Spleen (tissue), 11 donors: ENCODE data around the gene PSMG3. TPM values are rescaled to one million over a fixed set of nuclear protein-coding genes. Genes with fewer than 3 reads are reported as not detected.

ENCODE experiments used
- DNase-seq: peaks from one replicate; pipeline ENCODE4 v3.0.0-alpha.2; 2020
- H3K27ac ChIP-seq, 8 donors: fragments of 200-600 bp; sonication (generic) in 7 of 8; 1 replicate in 4 of 8; 2 replicates in 4 of 8; pipeline versions ENCODE4 v1.5.0 to v1.8.0; 2016 to 2021; ENCODE audit warnings: inconsistent platforms in 4 of 8, mild to moderate bottlenecking in 4 of 8, moderate library complexity in 1 of 8
- H3K27me3 ChIP-seq, 7 donors: fragments of 200-600 bp; sonication (generic) in 6 of 7; replicated peaks in 1 of 7; 1 replicate in 4 of 7; 2 replicates in 3 of 7; pipeline versions ENCODE4 v1.5.0 to v1.8.0; 2016 to 2021; ENCODE audit warnings: inconsistent platforms in 3 of 7, mild to moderate bottlenecking in 1 of 7
- H3K36me3 ChIP-seq, 6 donors: fragments of 200-600 bp; sonication (generic) in 5 of 6; 1 replicate in 4 of 6; 2 replicates in 2 of 6; pipeline versions ENCODE4 v1.5.0 to v1.8.0; 2016 to 2021; ENCODE audit warnings: inconsistent platforms in 2 of 6
- H3K4me1 ChIP-seq, 6 donors: fragments of 200-600 bp; sonication (generic) in 5 of 6; 1 replicate in 3 of 6; 2 replicates in 3 of 6; pipeline versions ENCODE4 v1.5.0 to v1.8.0; 2016 to 2021; ENCODE audit warnings: inconsistent platforms in 3 of 6
- H3K4me3 ChIP-seq, 8 donors: fragments of 200-600 bp; sonication (generic) in 7 of 8; 1 replicate in 4 of 8; 2 replicates in 4 of 8; pipeline versions ENCODE4 v1.5.0 to v1.8.0; 2016 to 2021; ENCODE audit warnings: inconsistent platforms in 4 of 8, mild to moderate bottlenecking in 4 of 8, moderate library complexity in 2 of 8
- H3K9me3 ChIP-seq, 8 donors: fragments of 200-600 bp; sonication (generic) in 7 of 8; 1 replicate in 4 of 8; 2 replicates in 4 of 8; pipeline versions ENCODE4 v1.5.0 to v1.8.0; 2016 to 2021; ENCODE audit warnings: inconsistent platforms in 4 of 8
- CTCF ChIP-seq, 11 experiments: fragments of 200-600 bp in 7 of 11; fragments of 450-650 bp in 4 of 11; sonication (generic) in 4 of 11; IDR thresholded peaks in 8 of 11; conservative IDR thresholded peaks in 3 of 11; 1 replicate in 7 of 11; 2 replicates in 4 of 11; pipeline versions ENCODE4 v1.4.0 to v1.8.0; 2016 to 2021; ENCODE audit warnings: antibody characterized with exemption in 11 of 11, inconsistent platforms in 4 of 11, mild to moderate bottlenecking in 1 of 11
- POLR2A ChIP-seq, 3 donors: fragments of 450-650 bp; IDR thresholded peaks; one replicate each; pipeline ENCODE4 v1.5.1; 2017; ENCODE audit warnings: antibody characterized with exemption in 3 of 3, mild to moderate bottlenecking in 1 of 3
- POLR2AphosphoS5 ChIP-seq, 3 donors: sonication (generic); formaldehyde crosslinking; IDR thresholded peaks; one replicate each; pipeline ENCODE4 v1.5.1; 2017; ENCODE audit warnings: antibody characterized with exemption in 3 of 3
- WGBS, 5 donors: extraction: QIAGEN DNeasy Blood & Tissue Kit in 3 of 5; methylation state at CpG; one replicate each; pipeline versions ENCODE4 v1.1.5 to v1.1.7; 2013 to 2018; 5-methylcytosine and 5-hydroxymethylcytosine counted together
- intact Hi-C: fragments of 100-400 bp; cut with DNase I; formaldehyde crosslinking; loops from one replicate; pipeline ENCODE4 v1.15.0; 2023; ENCODE audit warnings: low total_unique reads
- polyA plus RNA-seq, 3 donors: library from polyadenylated mRNA; stranded (reverse); fragments of 200-250 nt; gene quantifications; one replicate each; pipeline ENCODE4 v1.2.1, GENCODE V29; 2013
- total RNA-seq, 7 donors: library from RNA; depleted of rRNA in 3 of 7; stranded (reverse); fragments of >200 nt in 3 of 7; fragmentation: NEBNext Ultra II Directional in 4 of 7; extraction: Animal tissue kit (Norgen Biotek cat#: 25700) in 4 of 7; gene quantifications; one replicate each; pipeline versions ENCODE4 v1.1.0 to v1.2.1, GENCODE V29; 2016 to 2021
- donor health status: healthy with polysubstance abuse.
- donor health status: DM: no; HTN: no; CAD: no; lungs with moderate emphysema.
- donor health status: DM: no; HTN: no; CAD: no.
- donor health status: Bipolar disorder and iron deficiency.
- donor health status: healthy.
- donor health status: DM: no; HTN: no; CAD: no.
- donor health status: DM: yes; HTN: yes; CAD: no.

PSMG3 gene
- total and polyA plus RNA-seq, 10 donors = 18.2 to 89.9 (median 30.9) TPM

GRCh38 chr7:1575809-1576208 lies 6.0 kb upstream of the PSMG3 start:
- Histone ChIP-seq H3K36me3 (no peaks in the 10 kb centered on the region), H3K27me3 (no peaks in the 10 kb centered on the region), H3K9me3 (no peaks in the 10 kb centered on the region), H3K4me3 (no peak overlapping the region), H3K4me1 (peaks cover 9 to 31% (median 25%) of the 10 kb centered on the region in 6 donors), H3K27ac (no peak overlapping the region)
- no peak for DNase-seq
- WGBS, 5 donors = 89 to 95% (median 94%) methylated on average over 7 of the region's 7 CpGs
- TF ChIP-seq CTCF (IDR thresholded peaks at IDR 0.05 in 8 of 11, conservative IDR thresholded peaks at IDR 0.05 in 3 of 11) (no peak), POLR2AphosphoS5 (IDR thresholded peaks at IDR 0.05) (no peak), POLR2A (IDR thresholded peaks at IDR 0.05) (no peak)
- intact Hi-C loops = loop anchor here (5.0 to 10.0 kb wide), 2 partner anchors 629 to 771 kb away; no protein-coding TSS in a partner anchor

DNA sequence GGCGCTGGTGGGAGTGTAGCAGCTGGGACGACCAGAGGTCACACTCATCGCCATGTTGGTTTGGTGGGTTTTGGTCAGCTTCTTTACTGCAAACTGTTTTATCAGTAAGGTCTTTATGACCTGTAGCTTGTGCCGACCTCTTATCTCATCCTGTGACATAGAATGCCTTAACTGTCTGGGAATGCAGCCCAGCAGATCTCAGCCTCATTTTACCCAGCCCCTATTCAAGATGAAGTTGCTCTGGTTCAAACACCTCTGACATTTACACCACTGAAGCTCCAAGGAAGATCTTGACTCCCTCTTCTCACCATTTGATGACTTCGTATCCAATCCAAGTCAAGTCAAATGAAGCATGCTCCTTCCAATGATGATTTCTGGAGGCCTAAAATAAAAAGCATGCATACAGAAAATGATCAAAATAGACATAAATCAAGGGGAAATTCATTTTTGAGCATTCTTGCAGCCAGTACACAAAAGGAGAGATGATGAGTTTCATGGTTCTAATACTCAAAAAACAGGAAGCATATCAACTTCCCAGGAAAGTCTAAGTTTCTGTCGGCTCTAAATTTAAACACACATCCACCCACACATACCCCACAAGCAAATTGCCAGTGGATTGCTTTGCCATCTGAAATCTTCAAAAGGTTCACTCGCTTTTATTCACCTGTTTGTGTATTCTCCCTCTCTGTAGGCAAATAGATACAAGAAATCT lies 2.4 kb upstream of the PSMG3 start:
- DNase-seq = no peak
- Histone ChIP-seq H3K4me3 (no peak overlapping the region), H3K9me3 (no peaks in the 10 kb centered on the region), H3K27ac (peak overlapping the region in 7 of 8 donors; percentile 85 to 99 (median 95)), H3K36me3 (peaks cover 0 to 14% (median 8%) of the 10 kb centered on the region in 6 donors), H3K4me1 (peaks cover 15 to 48% (median 37%) of the 10 kb centered on the region in 6 donors), H3K27me3 (no peaks in the 10 kb centered on the region)
- intact Hi-C loops = loop anchor here (10.0 kb wide), 1 partner anchor 633 kb away; no protein-coding TSS in a partner anchor
- WGBS, 5 donors = 79 to 82% (median 81%) methylated on average over 7 of the region's 7 CpGs
- no peak for TF ChIP-seq CTCF (IDR thresholded peaks at IDR 0.05 in 8 of 11, conservative IDR thresholded peaks at IDR 0.05 in 3 of 11)
- no peak for TF ChIP-seq POLR2A (IDR thresholded peaks at IDR 0.05)
- no peak for TF ChIP-seq POLR2AphosphoS5 (IDR thresholded peaks at IDR 0.05)

DNA sequence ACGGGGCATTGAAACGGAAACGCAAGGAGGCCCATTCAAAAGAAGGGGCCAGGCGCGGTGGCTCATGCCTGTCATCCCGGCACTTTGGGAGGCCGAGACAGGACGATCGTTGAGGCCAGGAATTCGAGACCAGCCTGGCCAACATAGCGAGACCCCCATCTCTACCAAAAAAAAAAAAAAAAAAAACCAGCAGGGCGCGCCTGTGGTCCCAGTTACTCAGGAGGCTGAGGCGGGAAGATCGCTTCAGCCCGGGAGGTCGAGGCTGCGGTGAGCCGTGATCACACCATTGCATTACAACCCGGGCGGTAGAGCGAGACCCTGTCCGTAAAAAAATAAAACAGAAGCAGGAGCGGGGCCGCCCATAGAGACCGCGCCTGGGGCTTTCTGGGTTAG lies 396 bp downstream of the PSMG3 start:
- H3K4me3 ChIP-seq = peak overlapping the region; percentile 59 to 97 (median 88)
- H3K27me3 ChIP-seq = no peaks in the 10 kb centered on the region
- intact Hi-C loops = no loop called here
- H3K9me3 ChIP-seq = no peaks in the 10 kb centered on the region
- no peak for TF ChIP-seq CTCF (IDR thresholded peaks at IDR 0.05 in 8 of 11, conservative IDR thresholded peaks at IDR 0.05 in 3 of 11)
- TF ChIP-seq POLR2A (IDR thresholded peaks at IDR 0.05) = no peak
- TF ChIP-seq POLR2AphosphoS5 (IDR thresholded peaks at IDR 0.05) = no peak
- 19 to 23% (median 22%) methylated on average over 25 to 27 of the region's 27 CpGs for WGBS, 5 donors
- no peak for DNase-seq
- peaks cover 0 to 39% (median 24%) of the 10 kb centered on the region in 6 donors for H3K36me3 ChIP-seq
- H3K27ac ChIP-seq = peak overlapping the region; percentile 85 to 99 (median 95)
- peaks cover 15 to 49% (median 37%) of the 10 kb centered on the region in 6 donors for H3K4me1 ChIP-seq

GRCh38 chr7:1569016-1569415 lies 816 bp downstream of the PSMG3 start:
- Histone ChIP-seq H3K4me3 (peak overlapping the region; percentile 59 to 97 (median 88)), H3K36me3 (peaks cover 0 to 39% (median 24%) of the 10 kb centered on the region in 6 donors), H3K27ac (peak overlapping the region in 6 of 8 donors; percentile 95 to 99 (median 96)), H3K9me3 (no peaks in the 10 kb centered on the region), H3K27me3 (no peaks in the 10 kb centered on the region), H3K4me1 (peaks cover 15 to 49% (median 37%) of the 10 kb centered on the region in 6 donors)
- intact Hi-C loops = no loop called here
- WGBS, 5 donors = 62 to 79% (median 66%) methylated on average over 13 of the region's 13 CpGs
- TF ChIP-seq CTCF (IDR thresholded peaks at IDR 0.05 in 8 of 11, conservative IDR thresholded peaks at IDR 0.05 in 3 of 11) (no peak), POLR2A (IDR thresholded peaks at IDR 0.05) (no peak), POLR2AphosphoS5 (IDR thresholded peaks at IDR 0.05) (no peak)
- DNase-seq = no peak
